HCT116 (cell line): ENCODE data around the gene TANC1. TPM values are rescaled to one million over a fixed set of nuclear protein-coding genes. Genes with fewer than 3 reads are reported as not detected.

Experiments used
- ATAC-seq: fragments of 200-7000 bp; cut with Tn5 transposase; 2 replicates; pipeline ENCODE4 v1.9.1; 2020; ENCODE audit warnings: mild to moderate bottlenecking, moderate library complexity
- BruUV-seq: library from RNA; stranded (reverse); fragments of 400-500 nt; replicated peaks from 2 replicates; lab custom pipeline; 2021; lab: Mats Ljungman, UMichigan
- CTCF ChIA-PET: fragments of 300-600 bp; sonication (Branson Sonifier 250); formaldehyde crosslinking; loops from one replicate; lab custom pipeline; 2021; ENCODE audit warnings: antibody characterized with exemption; lab: Charles Lee
- POLR2A ChIA-PET: fragments of 300-600, 350-600 bp; sonication (Branson Sonifier 250); formaldehyde crosslinking; loops from one replicate; lab custom pipeline; 2021; ENCODE audit warnings: antibody characterized with exemption; lab: Charles Lee
- RAD21 ChIA-PET, 2 experiments: fragments of 300-600 bp; sonication (Branson Sonifier 250); formaldehyde crosslinking; loops; one replicate each; lab custom pipeline; 2023; ENCODE audit warnings: low total read pairs in 2 of 2; ENCODE audit not compliant: uncharacterized antibody in 2 of 2, unreplicated experiment in 2 of 2, low non-redundant PET in 1 of 2; lab: Charles Lee
- DNase-seq: peaks from one replicate; pipeline ENCODE4 v3.0.0-alpha.2; 2010; ENCODE audit warnings: low read depth, low spot score
- H2AFZ ChIP-seq: fragments of 200-600 bp; shearing (Covaris generic), sonication (generic); 2 replicates; pipeline ENCODE4 v1.6.1; 2017; ENCODE audit warnings: low read depth, mixed run types, mixed read lengths, antibody characterized with exemption, low read length; ENCODE audit not compliant: poor library complexity, severe bottlenecking
- H3K27ac ChIP-seq: 2 replicates; pipeline ENCODE4 v1.5.1; 2012; ENCODE audit warnings: low read depth, low read length
- H3K27me3 ChIP-seq: fragments of 200-600 bp; sonication (generic); 2 replicates; pipeline ENCODE4 v1.6.1; 2016; ENCODE audit warnings: mixed run types, low read length, mixed read lengths; ENCODE audit not compliant: insufficient read depth
- H3K36me3 ChIP-seq, 2 experiments: fragments of 200-500 bp in 1 of 2; fragments of 200-600 bp in 1 of 2; sonication (Bioruptor generic) in 1 of 2; sonication (generic) in 1 of 2; 2 replicates each; pipeline versions ENCODE4 v1.5.1 to v1.6.1; 2014 to 2016; ENCODE audit warnings: low read length in 2 of 2, inconsistent platforms in 1 of 2, mixed read lengths in 1 of 2, mixed run types in 1 of 2; ENCODE audit not compliant: insufficient read depth in 2 of 2, control insufficient read depth in 1 of 2
- H3K4me1 ChIP-seq, 2 experiments: fragments of 200-600 bp in 1 of 2; sonication (generic) in 1 of 2; 2 replicates each; pipeline versions ENCODE4 v1.5.1 to v1.6.1; 2012 to 2017; ENCODE audit warnings: low read length in 2 of 2, inconsistent platforms in 1 of 2, mild to moderate bottlenecking in 1 of 2, mixed read lengths in 1 of 2, mixed run types in 1 of 2, moderate library complexity in 1 of 2; ENCODE audit not compliant: insufficient read depth in 2 of 2, control insufficient read depth in 1 of 2
- H3K4me2 ChIP-seq: fragments of 200-600 bp; sonication (generic); 2 replicates; pipeline ENCODE4 v1.6.1; 2017; ENCODE audit warnings: mixed run types, low read length, mixed read lengths
- H3K4me3 ChIP-seq, 2 experiments: fragments of 200-600 bp in 1 of 2; sonication (generic) in 1 of 2; replicated peaks in 1 of 2; 2 replicates each; pipeline ENCODE4 v1.5.1; 2011 to 2016; ENCODE audit warnings: low read length in 2 of 2, control low read depth in 1 of 2, low read depth in 1 of 2, mild to moderate bottlenecking in 1 of 2, mixed read lengths in 1 of 2, mixed run types in 1 of 2
- H3K79me2 ChIP-seq: fragments of 200-600 bp; sonication (generic); 2 replicates; pipeline ENCODE4 v1.6.1; 2017; ENCODE audit warnings: mild to moderate bottlenecking, mixed run types, low read length, moderate library complexity, mixed read lengths; ENCODE audit not compliant: insufficient read depth
- H3K9ac ChIP-seq: fragments of 200-600 bp; sonication (generic); 2 replicates; pipeline ENCODE4 v1.6.1; 2016; ENCODE audit warnings: low read length, mixed read lengths
- H3K9me2 ChIP-seq: fragments of 200-600 bp; sonication (generic), shearing (Covaris generic); 2 replicates; pipeline ENCODE4 v1.6.1; 2017; ENCODE audit warnings: mixed run types, mild to moderate bottlenecking, moderate library complexity; ENCODE audit not compliant: insufficient read depth
- H3K9me3 ChIP-seq, 2 experiments: fragments of 200-500 bp in 1 of 2; fragments of 200-600 bp in 1 of 2; sonication (Bioruptor generic) in 1 of 2; sonication (generic) in 1 of 2; 2 replicates each; pipeline ENCODE4 v1.6.1; 2014 to 2017; ENCODE audit warnings: low read length in 2 of 2, mixed read lengths in 2 of 2, inconsistent platforms in 1 of 2, low read depth in 1 of 2, mild to moderate bottlenecking in 1 of 2, mixed run types in 1 of 2, moderate library complexity in 1 of 2; ENCODE audit not compliant: control insufficient read depth in 1 of 2, insufficient read depth in 1 of 2
- H4K20me1 ChIP-seq: fragments of 200-600 bp; sonication (generic), shearing (Covaris generic); 2 replicates; pipeline ENCODE4 v1.6.1; 2017; ENCODE audit warnings: mixed run types, mild to moderate bottlenecking, moderate library complexity; ENCODE audit not compliant: insufficient read depth
- CBX3 ChIP-seq: IDR thresholded peaks from 2 replicates; pipeline ENCODE4 v1.6.1; 2012; ENCODE audit warnings: low read depth
- JUND ChIP-seq: IDR thresholded peaks from 2 replicates; pipeline ENCODE4 v1.6.1; 2012
- POLR2A ChIP-seq: IDR thresholded peaks from 2 replicates; pipeline ENCODE4 v1.7.0; 2011; ENCODE audit warnings: borderline replicate concordance; ENCODE audit not compliant: insufficient read depth, insufficient read length; ENCODE audit errors: extremely low read depth
- REST ChIP-seq: IDR thresholded peaks from 2 replicates; pipeline ENCODE4 v1.6.1; 2012; ENCODE audit warnings: low read depth
- TCF7L2 ChIP-seq: IDR thresholded peaks from 2 replicates; pipeline ENCODE4 v1.7.0; 2011; ENCODE audit warnings: borderline replicate concordance, inconsistent platforms; ENCODE audit not compliant: insufficient read depth, insufficient read length; ENCODE audit errors: extremely low read depth
- YY1 ChIP-seq: IDR thresholded peaks from 2 replicates; pipeline ENCODE4 v1.6.1; 2011; ENCODE audit warnings: low read length, low read depth, moderate library complexity, mild to moderate bottlenecking; ENCODE audit not compliant: insufficient replicate concordance; ENCODE audit errors: extremely low read depth
- intact Hi-C: fragments of 100-400 bp; cut with micrococcal nuclease; formaldehyde crosslinking; loops from 2 replicates; pipeline ENCODE4 v1.10.0; 2022
- total RNA-seq: library from RNA; stranded (reverse); gene quantifications from one replicate; pipeline ENCODE4 v1.2.1, GENCODE V29; 2021; ENCODE audit not compliant: unreplicated experiment
- TF ChIP-seq, protein P1 (sequence below): IDR thresholded peaks from 2 replicates; pipeline ENCODE4 v1.6.1; 2012

The TANC1 gene
- total RNA-seq, 1 experiment from 2014 or later, result 15.1 TPM

DNA sequence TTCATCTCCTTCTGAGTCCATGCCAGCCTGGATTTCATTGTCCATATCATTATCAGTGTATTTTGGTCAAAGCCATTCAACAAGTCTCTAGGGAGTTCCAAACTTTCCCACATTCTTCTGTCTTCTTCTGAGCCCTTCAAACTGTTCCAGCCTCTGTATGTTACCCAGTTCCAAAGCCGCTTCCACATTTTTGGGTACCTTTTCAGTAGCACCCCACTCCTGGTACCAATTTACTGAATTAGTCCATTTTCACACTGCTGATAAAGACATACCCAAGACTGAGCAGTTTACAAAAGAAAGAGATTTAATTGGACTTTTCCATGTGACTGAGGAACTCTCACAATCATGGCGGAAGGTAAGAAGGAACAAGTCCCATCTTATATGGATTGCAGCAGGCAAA lies 47.4 kb downstream of the TANC1 start:
- Histone ChIP-seq H2AFZ (no peak overlapping the region), H3K79me2 (no peaks in the 10 kb centered on the region), H3K27ac (no peak overlapping the region), H3K4me3 (no peak overlapping the region), H3K27me3 (no peaks in the 10 kb centered on the region), H3K4me1 (no peaks in the 10 kb centered on the region), H3K9me2 (no peaks in the 10 kb centered on the region), H3K9ac (no peak overlapping the region), H3K9me3 (peaks cover 4 to 11% of the 10 kb centered on the region in 2 experiments; a peak in 2 of 4 replicates), H4K20me1 (no peaks in the 10 kb centered on the region), H3K4me2 (no peak overlapping the region), H3K36me3 (0 out of 4 replicates have a peak, but pooled peaks cover 0 to 5% of the 10 kb centered on the region in 2 experiments)
- ATAC-seq (no peak), DNase-seq (no peak)
- RAD21 ChIA-PET, result no interaction called here
- TF ChIP-seq YY1 (no peak), POLR2A (no peak), REST (no peak), JUND (no peak), TCF7L2 (no peak), CBX3 (0 out of 2 replicates have a peak, but pooled peaks have one; percentile 28)
- TF ChIP-seq, protein P1, sequence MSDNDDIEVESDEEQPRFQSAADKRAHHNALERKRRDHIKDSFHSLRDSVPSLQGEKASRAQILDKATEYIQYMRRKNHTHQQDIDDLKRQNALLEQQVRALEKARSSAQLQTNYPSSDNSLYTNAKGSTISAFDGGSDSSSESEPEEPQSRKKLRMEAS, result no peak
- CTCF ChIA-PET, result no interaction called here
- POLR2A ChIA-PET, result no interaction called here
- no TSS peak for BruUV-seq
- intact Hi-C loops, result no loop called here
